ENCODE measurements around the gene KAT2B.

KAT2B gene

GRCh38 chr3:20125897-20126296, 85.7 kb downstream of the KAT2B start:
- H3K9me3 ChIP-seq, result no peaks in the 10 kb centered on the region
- H3K27me3 ChIP-seq, result no peaks in the 10 kb centered on the region
- H3K4me1 ChIP-seq (ENCODE audit: control insufficient read depth in 1 of 2, insufficient read depth in 1 of 2, low read depth in 1 of 2, low read length in 1 of 2), result peaks cover 25 to 31% of the 10 kb centered on the region in 2 experiments
- H3K36me3 ChIP-seq, result peaks cover 54% of the 10 kb centered on the region
- peak overlapping the region; percentile 47 to 56 for H3K4me3 ChIP-seq (ENCODE audit: low read depth in 1 of 2, low read length in 1 of 2)
- H3K27ac ChIP-seq, result peak overlapping the region; percentile 85
- TF ChIP-seq CTCF (IDR thresholded peaks at IDR 0.05), result no peak

GRCh38 chr3:20128358-20128757, 88.1 kb downstream of the KAT2B start:
- Histone ChIP-seq H3K4me3 (ENCODE audit: low read depth in 1 of 2, low read length in 1 of 2) (no peak overlapping the region), H3K36me3 (peaks cover 48% of the 10 kb centered on the region), H3K27ac (no peak overlapping the region), H3K9me3 (no peaks in the 10 kb centered on the region), H3K4me1 (ENCODE audit: control insufficient read depth in 1 of 2, insufficient read depth in 1 of 2, low read depth in 1 of 2, low read length in 1 of 2) (peaks cover 21 to 24% of the 10 kb centered on the region in 2 experiments), H3K27me3 (no peaks in the 10 kb centered on the region)
- no peak for TF ChIP-seq CTCF (IDR thresholded peaks at IDR 0.05)

- H3K4me3 ChIP-seq (ENCODE audit: low read depth in 1 of 2, low read length in 1 of 2), result no peak overlapping the region
- H3K36me3 ChIP-seq, result peaks cover 61% of the 10 kb centered on the region
- H3K27ac ChIP-seq, result no peak overlapping the region
- TF ChIP-seq CTCF (IDR thresholded peaks at IDR 0.05), result no peak
- no peaks in the 10 kb centered on the region for H3K9me3 ChIP-seq
- peaks cover 10 to 13% of the 10 kb centered on the region in 2 experiments for H3K4me1 ChIP-seq (ENCODE audit: control insufficient read depth in 1 of 2, insufficient read depth in 1 of 2, low read depth in 1 of 2, low read length in 1 of 2)
- H3K27me3 ChIP-seq, result no peaks in the 10 kb centered on the region
Observed at GRCh38 chr3:20130106-20130505, 89.9 kb downstream of the KAT2B start.

GRCh38 chr3:20136231-20136630, 96.0 kb downstream of the KAT2B start:
- no peak overlapping the region for H3K4me3 ChIP-seq (ENCODE audit: low read depth in 1 of 2, low read length in 1 of 2)
- H3K9me3 ChIP-seq, result no peaks in the 10 kb centered on the region
- H3K27ac ChIP-seq, result no peak overlapping the region
- no peaks in the 10 kb centered on the region for H3K27me3 ChIP-seq
- peaks cover 68% of the 10 kb centered on the region for H3K36me3 ChIP-seq
- no peaks in the 10 kb centered on the region for H3K4me1 ChIP-seq (ENCODE audit: control insufficient read depth in 1 of 2, insufficient read depth in 1 of 2, low read depth in 1 of 2, low read length in 1 of 2)
- TF ChIP-seq CTCF (IDR thresholded peaks at IDR 0.05), result no peak

- no peaks in the 10 kb centered on the region for H3K9me3 ChIP-seq
- H3K4me1 ChIP-seq (ENCODE audit: control insufficient read depth in 1 of 2, insufficient read depth in 1 of 2, low read depth in 1 of 2, low read length in 1 of 2), result no peaks in the 10 kb centered on the region
- H3K27ac ChIP-seq, result no peak overlapping the region
- H3K27me3 ChIP-seq, result no peaks in the 10 kb centered on the region
- no peak overlapping the region for H3K4me3 ChIP-seq (ENCODE audit: low read depth in 1 of 2, low read length in 1 of 2)
- no peak for TF ChIP-seq CTCF (IDR thresholded peaks at IDR 0.05)
- H3K36me3 ChIP-seq, result peaks cover 69% of the 10 kb centered on the region
Observed at GRCh38 chr3:20137647-20138046, 97.4 kb downstream of the KAT2B start.

- H3K4me1 ChIP-seq (ENCODE audit: control insufficient read depth in 1 of 2, insufficient read depth in 1 of 2, low read depth in 1 of 2, low read length in 1 of 2), result no peaks in the 10 kb centered on the region
- H3K9me3 ChIP-seq, result no peaks in the 10 kb centered on the region
- no peaks in the 10 kb centered on the region for H3K27me3 ChIP-seq
- no peak for TF ChIP-seq CTCF (IDR thresholded peaks at IDR 0.05)
- H3K4me3 ChIP-seq (ENCODE audit: low read depth in 1 of 2, low read length in 1 of 2), result no peak overlapping the region
- H3K36me3 ChIP-seq, result peaks cover 66% of the 10 kb centered on the region
- H3K27ac ChIP-seq, result no peak overlapping the region
Observed at GRCh38 chr3:20140881-20141280, 100.6 kb downstream of the KAT2B start.

Measured in neutrophil (primary cell).